HCT116 (cell line): ENCODE results near the gene HRG. TPM values are rescaled to one million over a fixed set of nuclear protein-coding genes. Genes with fewer than 3 reads are reported as not detected.

Source experiments
- ATAC-seq: fragments of 200-7000 bp; cut with Tn5 transposase; 2 replicates; pipeline ENCODE4 v1.9.1; 2020; ENCODE audit warnings: mild to moderate bottlenecking, moderate library complexity
- BruUV-seq: library from RNA; stranded (reverse); fragments of 400-500 nt; replicated peaks from 2 replicates; lab custom pipeline; 2021; lab: Mats Ljungman, UMichigan
- CTCF ChIA-PET: fragments of 300-600 bp; sonication (Branson Sonifier 250); formaldehyde crosslinking; loops from one replicate; lab custom pipeline; 2021; ENCODE audit warnings: antibody characterized with exemption; lab: Charles Lee
- POLR2A ChIA-PET: fragments of 300-600, 350-600 bp; sonication (Branson Sonifier 250); formaldehyde crosslinking; loops from one replicate; lab custom pipeline; 2021; ENCODE audit warnings: antibody characterized with exemption; lab: Charles Lee
- RAD21 ChIA-PET, 2 experiments: fragments of 300-600 bp; sonication (Branson Sonifier 250); formaldehyde crosslinking; loops; one replicate each; lab custom pipeline; 2023; ENCODE audit warnings: low total read pairs in 2 of 2; ENCODE audit not compliant: uncharacterized antibody in 2 of 2, unreplicated experiment in 2 of 2, low non-redundant PET in 1 of 2; lab: Charles Lee
- DNase-seq: peaks from one replicate; pipeline ENCODE4 v3.0.0-alpha.2; 2010; ENCODE audit warnings: low read depth, low spot score
- H2AFZ ChIP-seq: fragments of 200-600 bp; shearing (Covaris generic), sonication (generic); 2 replicates; pipeline ENCODE4 v1.6.1; 2017; ENCODE audit warnings: low read depth, mixed run types, mixed read lengths, antibody characterized with exemption, low read length; ENCODE audit not compliant: poor library complexity, severe bottlenecking
- H3K27ac ChIP-seq: 2 replicates; pipeline ENCODE4 v1.5.1; 2012; ENCODE audit warnings: low read depth, low read length
- H3K27me3 ChIP-seq: fragments of 200-600 bp; sonication (generic); 2 replicates; pipeline ENCODE4 v1.6.1; 2016; ENCODE audit warnings: mixed run types, low read length, mixed read lengths; ENCODE audit not compliant: insufficient read depth
- H3K36me3 ChIP-seq, 2 experiments: fragments of 200-500 bp in 1 of 2; fragments of 200-600 bp in 1 of 2; sonication (Bioruptor generic) in 1 of 2; sonication (generic) in 1 of 2; 2 replicates each; pipeline versions ENCODE4 v1.5.1 to v1.6.1; 2014 to 2016; ENCODE audit warnings: low read length in 2 of 2, inconsistent platforms in 1 of 2, mixed read lengths in 1 of 2, mixed run types in 1 of 2; ENCODE audit not compliant: insufficient read depth in 2 of 2, control insufficient read depth in 1 of 2
- H3K4me1 ChIP-seq, 2 experiments: fragments of 200-600 bp in 1 of 2; sonication (generic) in 1 of 2; 2 replicates each; pipeline versions ENCODE4 v1.5.1 to v1.6.1; 2012 to 2017; ENCODE audit warnings: low read length in 2 of 2, inconsistent platforms in 1 of 2, mild to moderate bottlenecking in 1 of 2, mixed read lengths in 1 of 2, mixed run types in 1 of 2, moderate library complexity in 1 of 2; ENCODE audit not compliant: insufficient read depth in 2 of 2, control insufficient read depth in 1 of 2
- H3K4me2 ChIP-seq: fragments of 200-600 bp; sonication (generic); 2 replicates; pipeline ENCODE4 v1.6.1; 2017; ENCODE audit warnings: mixed run types, low read length, mixed read lengths
- H3K4me3 ChIP-seq, 2 experiments: fragments of 200-600 bp in 1 of 2; sonication (generic) in 1 of 2; replicated peaks in 1 of 2; 2 replicates each; pipeline ENCODE4 v1.5.1; 2011 to 2016; ENCODE audit warnings: low read length in 2 of 2, control low read depth in 1 of 2, low read depth in 1 of 2, mild to moderate bottlenecking in 1 of 2, mixed read lengths in 1 of 2, mixed run types in 1 of 2
- H3K79me2 ChIP-seq: fragments of 200-600 bp; sonication (generic); 2 replicates; pipeline ENCODE4 v1.6.1; 2017; ENCODE audit warnings: mild to moderate bottlenecking, mixed run types, low read length, moderate library complexity, mixed read lengths; ENCODE audit not compliant: insufficient read depth
- H3K9ac ChIP-seq: fragments of 200-600 bp; sonication (generic); 2 replicates; pipeline ENCODE4 v1.6.1; 2016; ENCODE audit warnings: low read length, mixed read lengths
- H3K9me2 ChIP-seq: fragments of 200-600 bp; sonication (generic), shearing (Covaris generic); 2 replicates; pipeline ENCODE4 v1.6.1; 2017; ENCODE audit warnings: mixed run types, mild to moderate bottlenecking, moderate library complexity; ENCODE audit not compliant: insufficient read depth
- H3K9me3 ChIP-seq, 2 experiments: fragments of 200-500 bp in 1 of 2; fragments of 200-600 bp in 1 of 2; sonication (Bioruptor generic) in 1 of 2; sonication (generic) in 1 of 2; 2 replicates each; pipeline ENCODE4 v1.6.1; 2014 to 2017; ENCODE audit warnings: low read length in 2 of 2, mixed read lengths in 2 of 2, inconsistent platforms in 1 of 2, low read depth in 1 of 2, mild to moderate bottlenecking in 1 of 2, mixed run types in 1 of 2, moderate library complexity in 1 of 2; ENCODE audit not compliant: control insufficient read depth in 1 of 2, insufficient read depth in 1 of 2
- H4K20me1 ChIP-seq: fragments of 200-600 bp; sonication (generic), shearing (Covaris generic); 2 replicates; pipeline ENCODE4 v1.6.1; 2017; ENCODE audit warnings: mixed run types, mild to moderate bottlenecking, moderate library complexity; ENCODE audit not compliant: insufficient read depth
- CEBPB ChIP-seq: IDR thresholded peaks from 2 replicates; pipeline ENCODE4 v1.6.1; 2012; ENCODE audit warnings: low read depth
- EGR1 ChIP-seq: IDR thresholded peaks from 2 replicates; pipeline ENCODE4 v1.6.1; 2012; ENCODE audit warnings: low read depth
- EZH2 ChIP-seq: fragments of 200-600 bp; sonication (generic); IDR thresholded peaks from 2 replicates; pipeline ENCODE4 v1.6.1; 2017; ENCODE audit warnings: antibody characterized with exemption, mixed run types
- EZH2phosphoT487 ChIP-seq: fragments of 200-600 bp; IDR thresholded peaks from 2 replicates; pipeline ENCODE4 v1.6.1; 2018; ENCODE audit warnings: antibody characterized with exemption, borderline replicate concordance
- FOSL1 ChIP-seq: IDR thresholded peaks from 2 replicates; pipeline ENCODE4 v1.6.1; 2012; ENCODE audit warnings: low read depth
- JUND ChIP-seq: IDR thresholded peaks from 2 replicates; pipeline ENCODE4 v1.6.1; 2012
- MAX ChIP-seq: IDR thresholded peaks from 2 replicates; pipeline ENCODE4 v1.6.1; 2012
- POLR2A ChIP-seq: IDR thresholded peaks from 2 replicates; pipeline ENCODE4 v1.7.0; 2011; ENCODE audit warnings: borderline replicate concordance; ENCODE audit not compliant: insufficient read depth, insufficient read length; ENCODE audit errors: extremely low read depth
- POLR2AphosphoS5 ChIP-seq: IDR thresholded peaks from 2 replicates; pipeline ENCODE4 v1.6.1; 2011; ENCODE audit warnings: mild to moderate bottlenecking, low read depth, low read length, moderate library complexity
- RAD21 ChIP-seq: IDR thresholded peaks from 2 replicates; pipeline ENCODE4 v1.6.1; 2012; ENCODE audit warnings: low read depth, mild to moderate bottlenecking
- SIN3A ChIP-seq: IDR thresholded peaks from 2 replicates; pipeline ENCODE4 v1.6.1; 2012; ENCODE audit warnings: low read depth
- SP1 ChIP-seq: IDR thresholded peaks from 2 replicates; pipeline ENCODE4 v1.6.1; 2012; ENCODE audit warnings: low read depth
- SRF ChIP-seq: IDR thresholded peaks from 2 replicates; pipeline ENCODE4 v1.6.1; 2012; ENCODE audit warnings: low read depth
- TCF7L2 ChIP-seq: IDR thresholded peaks from 2 replicates; pipeline ENCODE4 v1.7.0; 2011; ENCODE audit warnings: borderline replicate concordance, inconsistent platforms; ENCODE audit not compliant: insufficient read depth, insufficient read length; ENCODE audit errors: extremely low read depth
- YY1 ChIP-seq: IDR thresholded peaks from 2 replicates; pipeline ENCODE4 v1.6.1; 2011; ENCODE audit warnings: low read length, low read depth, moderate library complexity, mild to moderate bottlenecking; ENCODE audit not compliant: insufficient replicate concordance; ENCODE audit errors: extremely low read depth
- ZBTB33 ChIP-seq: IDR thresholded peaks from 2 replicates; pipeline ENCODE4 v1.6.1; 2011; ENCODE audit warnings: mild to moderate bottlenecking, low read length, moderate library complexity; ENCODE audit not compliant: insufficient replicate concordance; ENCODE audit errors: extremely low read depth
- ZFX ChIP-seq: fragments of 450-650 bp; IDR thresholded peaks from 2 replicates; pipeline ENCODE4 v1.6.1; 2017
- ZNF274 ChIP-seq: fragments of 200-500 bp; sonication (Bioruptor generic); IDR thresholded peaks from 2 replicates; pipeline ENCODE4 v1.6.1; 2014; ENCODE audit warnings: mild to moderate bottlenecking, low read depth, low read length, inconsistent platforms
- intact Hi-C: fragments of 100-400 bp; cut with micrococcal nuclease; formaldehyde crosslinking; loops from 2 replicates; pipeline ENCODE4 v1.10.0; 2022
- total RNA-seq: library from RNA; stranded (reverse); gene quantifications from one replicate; pipeline ENCODE4 v1.2.1, GENCODE V29; 2021; ENCODE audit not compliant: unreplicated experiment
- TF ChIP-seq, protein P1 (sequence below), 3 experiments: fragments of 200-600 bp in 1 of 3; sonication (generic) in 1 of 3; IDR thresholded peaks in 2 of 3; conservative IDR thresholded peaks in 1 of 3; 2 replicates each; pipeline ENCODE4 v1.5.1; 2012 to 2017; ENCODE audit warnings: low read depth in 2 of 3, low read length in 2 of 3, antibody characterized with exemption in 1 of 3, borderline replicate concordance in 1 of 3, control low read depth in 1 of 3, mild to moderate bottlenecking in 1 of 3, mixed read lengths in 1 of 3, mixed run types in 1 of 3, moderate library complexity in 1 of 3; ENCODE audit not compliant: insufficient read depth in 1 of 3
- TF ChIP-seq, protein P2 (sequence below): IDR thresholded peaks from 2 replicates; pipeline ENCODE4 v1.6.1; 2012; ENCODE audit warnings: low read depth

HRG gene
- total RNA-seq, 1 experiment from 2014 or later = 0.42 TPM

- no peak for DNase-seq
- RAD21 ChIA-PET = no interaction called here
- H3K4me2 ChIP-seq = no peak overlapping the region
- CTCF ChIA-PET = interaction anchor here (1.1 kb wide), 1 partner anchor 91 kb away, joined by 3 read pairs; no protein-coding TSS in a partner anchor
- H3K4me1 ChIP-seq = no peaks in the 10 kb centered on the region
- no peak overlapping the region for H3K27ac ChIP-seq
- TF ChIP-seq ZNF274 (no peak), JUND (no peak), FOSL1 (no peak), EGR1 (no peak), CEBPB (no peak), EZH2 (no peak), SRF (no peak), YY1 (no peak), POLR2A (no peak), RAD21 (no peak), POLR2AphosphoS5 (no peak), ZBTB33 (no peak), MAX (no peak), ZFX (no peak), TCF7L2 (no peak), EZH2phosphoT487 (no peak), SIN3A (no peak), SP1 (no peak)
- TF ChIP-seq, protein P1, sequence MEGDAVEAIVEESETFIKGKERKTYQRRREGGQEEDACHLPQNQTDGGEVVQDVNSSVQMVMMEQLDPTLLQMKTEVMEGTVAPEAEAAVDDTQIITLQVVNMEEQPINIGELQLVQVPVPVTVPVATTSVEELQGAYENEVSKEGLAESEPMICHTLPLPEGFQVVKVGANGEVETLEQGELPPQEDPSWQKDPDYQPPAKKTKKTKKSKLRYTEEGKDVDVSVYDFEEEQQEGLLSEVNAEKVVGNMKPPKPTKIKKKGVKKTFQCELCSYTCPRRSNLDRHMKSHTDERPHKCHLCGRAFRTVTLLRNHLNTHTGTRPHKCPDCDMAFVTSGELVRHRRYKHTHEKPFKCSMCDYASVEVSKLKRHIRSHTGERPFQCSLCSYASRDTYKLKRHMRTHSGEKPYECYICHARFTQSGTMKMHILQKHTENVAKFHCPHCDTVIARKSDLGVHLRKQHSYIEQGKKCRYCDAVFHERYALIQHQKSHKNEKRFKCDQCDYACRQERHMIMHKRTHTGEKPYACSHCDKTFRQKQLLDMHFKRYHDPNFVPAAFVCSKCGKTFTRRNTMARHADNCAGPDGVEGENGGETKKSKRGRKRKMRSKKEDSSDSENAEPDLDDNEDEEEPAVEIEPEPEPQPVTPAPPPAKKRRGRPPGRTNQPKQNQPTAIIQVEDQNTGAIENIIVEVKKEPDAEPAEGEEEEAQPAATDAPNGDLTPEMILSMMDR (IDR thresholded peaks at IDR 0.05 in 2 of 3, conservative IDR thresholded peaks at IDR 0.05 in 1 of 3; ENCODE audit: borderline replicate concordance in 1 of 3, insufficient read depth in 1 of 3, low read depth in 2 of 3, low read length in 2 of 3) = no peak
- TF ChIP-seq, protein P2, sequence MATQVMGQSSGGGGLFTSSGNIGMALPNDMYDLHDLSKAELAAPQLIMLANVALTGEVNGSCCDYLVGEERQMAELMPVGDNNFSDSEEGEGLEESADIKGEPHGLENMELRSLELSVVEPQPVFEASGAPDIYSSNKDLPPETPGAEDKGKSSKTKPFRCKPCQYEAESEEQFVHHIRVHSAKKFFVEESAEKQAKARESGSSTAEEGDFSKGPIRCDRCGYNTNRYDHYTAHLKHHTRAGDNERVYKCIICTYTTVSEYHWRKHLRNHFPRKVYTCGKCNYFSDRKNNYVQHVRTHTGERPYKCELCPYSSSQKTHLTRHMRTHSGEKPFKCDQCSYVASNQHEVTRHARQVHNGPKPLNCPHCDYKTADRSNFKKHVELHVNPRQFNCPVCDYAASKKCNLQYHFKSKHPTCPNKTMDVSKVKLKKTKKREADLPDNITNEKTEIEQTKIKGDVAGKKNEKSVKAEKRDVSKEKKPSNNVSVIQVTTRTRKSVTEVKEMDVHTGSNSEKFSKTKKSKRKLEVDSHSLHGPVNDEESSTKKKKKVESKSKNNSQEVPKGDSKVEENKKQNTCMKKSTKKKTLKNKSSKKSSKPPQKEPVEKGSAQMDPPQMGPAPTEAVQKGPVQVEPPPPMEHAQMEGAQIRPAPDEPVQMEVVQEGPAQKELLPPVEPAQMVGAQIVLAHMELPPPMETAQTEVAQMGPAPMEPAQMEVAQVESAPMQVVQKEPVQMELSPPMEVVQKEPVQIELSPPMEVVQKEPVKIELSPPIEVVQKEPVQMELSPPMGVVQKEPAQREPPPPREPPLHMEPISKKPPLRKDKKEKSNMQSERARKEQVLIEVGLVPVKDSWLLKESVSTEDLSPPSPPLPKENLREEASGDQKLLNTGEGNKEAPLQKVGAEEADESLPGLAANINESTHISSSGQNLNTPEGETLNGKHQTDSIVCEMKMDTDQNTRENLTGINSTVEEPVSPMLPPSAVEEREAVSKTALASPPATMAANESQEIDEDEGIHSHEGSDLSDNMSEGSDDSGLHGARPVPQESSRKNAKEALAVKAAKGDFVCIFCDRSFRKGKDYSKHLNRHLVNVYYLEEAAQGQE = no peak
- no peaks in the 10 kb centered on the region for H3K36me3 ChIP-seq
- no TSS peak for BruUV-seq
- H3K9me2 ChIP-seq = no peaks in the 10 kb centered on the region
- intact Hi-C loops = no loop called here
- H4K20me1 ChIP-seq = no peaks in the 10 kb centered on the region
- no peaks in the 10 kb centered on the region for H3K79me2 ChIP-seq
- H3K9ac ChIP-seq = no peak overlapping the region
- no peak for ATAC-seq
- no peaks in the 10 kb centered on the region for H3K27me3 ChIP-seq
- POLR2A ChIA-PET = no interaction called here
- no peaks in the 10 kb centered on the region for H3K9me3 ChIP-seq
- no peak overlapping the region for H2AFZ ChIP-seq
- H3K4me3 ChIP-seq = no peak overlapping the region
Observed at GRCh38 chr3:186705882-186706780, 40.3 kb downstream of the HRG start.
